ENCODE measurements around the gene OSGIN1.

GRCh38 chr16:83945587-83945986 lies 7.5 kb upstream of the OSGIN1 start:
- TF ChIP-seq CTCF (IDR thresholded peaks at IDR 0.05; ENCODE audit: low read depth, low read length) (no peak), POLR2A (IDR thresholded peaks at IDR 0.05; ENCODE audit: extremely low read depth, insufficient read length) (no peak), MYC (IDR thresholded peaks at IDR 0.05; ENCODE audit: low read depth, low read length) (no peak)
